NCI-H2107 (cell line): Measurements from ENCODE around the gene RALGPS1.
A peak's percentile ranks its signal among the peaks of the same experiment; 100 is the strongest.

Source experiments
- DNase-seq: peaks from one replicate; lab custom pipeline; 2025; lab: John Stamatoyannopoulos, UW

Gene RALGPS1

DNA sequence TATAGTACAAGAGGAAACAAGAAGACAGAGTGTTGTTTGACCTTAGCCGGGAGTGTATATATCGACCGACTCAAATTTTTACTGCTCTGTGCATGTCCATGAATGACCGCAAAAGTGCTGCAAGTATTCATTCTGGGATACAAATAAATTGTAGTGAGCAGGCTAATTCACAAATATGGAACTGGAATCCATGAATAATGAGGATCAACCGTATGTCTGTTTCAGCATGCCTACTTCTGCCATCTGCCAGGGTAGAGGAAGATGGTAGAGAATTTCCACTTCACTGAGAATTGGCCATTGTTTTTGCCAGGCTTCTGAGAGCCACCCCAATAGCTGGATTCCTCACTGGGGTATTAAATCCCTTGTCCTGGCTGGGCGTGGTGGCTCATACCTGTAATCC lies 8.5 kb upstream of the RALGPS1 start:
- DNase-seq, result no peak

DNA sequence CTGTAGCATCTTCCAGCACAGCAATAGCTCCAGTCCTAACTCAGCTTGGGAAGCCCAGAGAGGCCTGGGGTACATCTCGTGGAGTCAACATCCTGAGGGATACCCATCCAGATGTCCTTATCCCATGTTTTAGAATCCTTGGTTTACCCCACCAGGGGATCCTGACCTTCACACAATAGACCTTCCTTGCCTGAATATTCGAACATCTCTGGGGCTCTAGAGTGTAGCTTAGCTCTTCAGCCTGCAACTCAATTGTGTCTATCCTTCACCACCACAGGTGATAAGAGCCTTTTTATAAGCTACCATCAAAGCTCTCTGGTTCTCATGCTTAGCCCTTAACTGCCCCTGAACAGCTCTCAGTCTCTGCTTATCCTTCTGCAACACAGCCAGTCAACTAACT lies 7.5 kb upstream of the RALGPS1 start:
- DNase-seq, result no peak

DNA sequence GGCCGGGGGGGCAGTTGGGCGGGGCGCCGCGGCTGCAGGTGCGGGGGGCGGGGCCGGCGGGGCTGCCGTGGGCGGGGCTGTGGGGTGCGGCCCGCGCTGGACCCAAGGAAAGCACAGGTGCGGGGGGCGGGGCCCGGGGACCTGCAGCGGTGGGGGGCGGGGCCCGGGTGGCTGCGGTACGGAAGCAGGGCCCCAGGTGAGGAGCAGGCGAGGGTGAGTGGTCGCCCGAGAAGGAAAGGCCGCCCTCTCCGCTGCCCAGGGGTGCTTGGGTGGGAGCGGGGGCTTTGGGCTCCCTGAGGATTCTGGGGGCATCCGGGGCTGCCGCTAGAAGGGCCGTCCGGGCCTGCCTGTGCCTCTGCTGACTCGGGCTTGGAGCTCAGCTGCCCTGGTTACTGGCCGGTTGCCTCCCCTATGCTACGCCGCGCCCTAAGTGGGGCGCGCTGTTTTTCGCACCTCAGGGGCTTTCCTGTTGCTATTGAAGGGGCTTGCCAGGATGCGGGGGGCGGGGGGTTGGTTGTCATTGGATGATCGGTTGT lies 767 bp downstream of the RALGPS1 start:
- peak; percentile 70 for DNase-seq

DNA sequence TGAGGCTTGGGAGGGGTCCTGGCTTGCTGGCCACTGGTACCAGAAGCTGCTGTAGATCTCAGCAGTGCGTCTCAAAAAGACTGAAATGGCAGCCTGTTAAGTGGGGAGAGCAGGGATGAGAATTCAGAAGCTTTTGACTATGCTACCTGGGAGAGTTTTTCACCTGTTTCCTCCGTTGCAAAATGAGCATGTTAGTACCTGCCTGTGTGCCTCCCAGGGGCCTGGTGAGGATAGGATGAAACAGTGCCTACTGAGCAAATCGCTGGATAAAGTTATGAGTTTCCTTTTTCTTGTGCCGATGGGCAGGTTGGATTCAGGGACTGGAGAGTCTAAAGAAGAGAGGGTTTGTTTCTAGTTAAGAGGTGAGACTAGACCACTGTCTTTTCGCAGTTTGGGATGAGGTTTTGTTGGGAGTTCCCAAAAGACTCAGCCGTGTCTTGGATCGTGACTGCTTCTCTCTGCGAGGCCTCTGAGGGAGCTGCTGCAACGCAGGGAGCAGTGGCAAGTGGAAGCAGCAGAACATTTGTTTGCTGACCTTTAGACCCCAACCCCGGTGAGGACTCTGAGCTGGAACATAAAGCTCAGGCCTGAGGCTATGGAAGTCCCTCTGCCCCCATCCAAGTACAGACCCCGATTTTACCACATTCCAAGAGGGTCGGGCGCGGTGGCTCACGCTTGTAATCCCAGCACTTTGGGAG lies 1.4 kb downstream of the RALGPS1 start:
- DNase-seq, result no peak

GRCh38 chr9:126916909-126917308 lies 2.3 kb downstream of the RALGPS1 start:
- no peak for DNase-seq

DNA sequence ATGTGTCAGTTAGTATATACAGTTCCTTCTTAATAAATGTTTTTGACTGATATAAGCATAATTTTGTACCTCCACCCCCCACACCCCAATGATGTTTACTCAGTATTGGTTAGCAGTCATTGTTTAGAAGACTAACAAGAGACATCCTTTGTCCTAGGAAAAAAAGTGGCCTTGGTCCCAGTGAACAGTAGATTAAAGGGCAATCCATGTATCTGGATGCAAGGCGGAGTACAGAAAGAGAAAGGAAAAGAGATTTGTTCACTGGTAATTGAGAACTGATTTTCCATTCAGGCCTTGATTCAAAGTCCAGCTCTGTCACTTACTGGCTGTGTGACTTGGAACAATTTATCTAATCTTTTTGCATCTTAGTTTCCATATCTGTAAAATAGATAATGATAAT lies 4.6 kb downstream of the RALGPS1 start:
- no peak for DNase-seq

DNA sequence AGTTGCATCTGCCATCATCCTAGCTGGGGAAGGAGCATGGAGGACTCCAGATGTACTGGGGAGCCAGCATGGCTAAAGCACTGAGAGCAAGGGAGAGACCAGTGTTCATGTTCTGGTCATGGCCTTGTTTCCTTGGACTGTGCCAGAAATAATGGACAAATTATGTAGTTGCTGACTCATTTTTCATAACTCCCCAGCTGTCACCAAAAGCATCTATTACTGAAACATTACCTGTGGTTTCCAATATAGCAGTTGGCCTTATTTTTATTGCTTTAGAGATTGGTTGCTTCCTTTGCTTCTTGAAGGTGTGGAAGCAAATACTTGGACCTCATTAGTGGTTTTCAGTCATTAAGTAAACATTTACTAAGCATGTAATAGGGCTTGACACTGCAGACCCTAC lies 11.3 kb downstream of the RALGPS1 start:
- no peak for DNase-seq

GRCh38 chr9:126926364-126926763 lies 11.8 kb downstream of the RALGPS1 start:
- DNase-seq, result no peak

GRCh38 chr9:126927419-126927818 lies 12.8 kb downstream of the RALGPS1 start:
- DNase-seq, result peak; percentile 27

GRCh38 chr9:126932871-126933321 lies 18.3 kb downstream of the RALGPS1 start:
- no peak for DNase-seq

DNA sequence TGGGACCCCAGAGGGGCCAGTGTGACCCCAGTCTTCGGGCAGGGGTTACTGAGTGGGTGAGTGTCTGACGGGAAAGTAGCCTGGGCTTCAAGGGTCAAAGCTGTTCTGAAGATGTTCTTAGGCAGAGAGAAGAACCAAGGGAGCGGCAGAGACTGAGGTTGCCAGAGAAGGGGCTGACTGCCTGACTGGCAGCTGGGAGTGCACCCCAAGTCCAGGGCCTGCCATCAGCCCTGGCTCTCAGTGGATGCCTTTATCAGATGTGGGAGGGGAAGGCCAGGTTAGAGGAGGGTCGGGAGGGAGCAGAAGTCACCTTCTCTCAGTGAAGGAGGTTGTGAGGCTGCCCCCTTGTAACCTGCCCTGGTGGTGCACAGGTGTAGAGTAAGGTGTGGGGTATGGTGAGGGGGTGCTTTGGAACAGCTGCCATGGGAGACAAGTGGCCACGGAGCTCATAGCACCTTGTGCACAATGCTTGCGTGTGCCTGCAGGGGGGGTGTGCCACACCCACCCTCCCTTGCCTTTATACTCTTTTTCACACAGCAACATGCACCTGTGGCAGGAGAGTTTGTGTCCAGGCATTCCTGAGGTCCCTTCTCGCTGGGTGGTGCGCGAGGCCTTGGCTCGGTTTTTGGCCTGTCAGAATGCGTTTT lies 18.9 kb downstream of the RALGPS1 start:
- DNase-seq, result no peak

DNA sequence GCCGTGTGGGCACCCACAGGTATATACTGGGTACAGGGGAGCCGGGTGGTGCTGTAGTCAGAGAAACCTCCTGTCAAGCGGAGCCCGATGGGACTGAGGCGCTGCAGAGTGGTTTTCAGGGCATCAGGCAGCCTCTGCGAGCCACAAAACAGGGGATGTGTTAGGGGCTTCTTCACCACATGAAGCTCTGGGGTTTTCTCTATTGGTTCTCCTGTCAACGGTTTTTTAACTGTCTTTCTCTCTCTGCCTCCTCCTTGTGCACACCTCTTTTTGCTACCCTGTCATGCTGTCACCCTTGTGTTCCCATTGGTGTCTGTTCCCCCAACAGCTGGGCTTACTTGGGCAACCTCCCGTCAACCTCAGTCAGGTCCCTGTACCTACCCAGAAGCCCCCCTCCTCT lies 19.9 kb downstream of the RALGPS1 start:
- DNase-seq, result no peak

DNA sequence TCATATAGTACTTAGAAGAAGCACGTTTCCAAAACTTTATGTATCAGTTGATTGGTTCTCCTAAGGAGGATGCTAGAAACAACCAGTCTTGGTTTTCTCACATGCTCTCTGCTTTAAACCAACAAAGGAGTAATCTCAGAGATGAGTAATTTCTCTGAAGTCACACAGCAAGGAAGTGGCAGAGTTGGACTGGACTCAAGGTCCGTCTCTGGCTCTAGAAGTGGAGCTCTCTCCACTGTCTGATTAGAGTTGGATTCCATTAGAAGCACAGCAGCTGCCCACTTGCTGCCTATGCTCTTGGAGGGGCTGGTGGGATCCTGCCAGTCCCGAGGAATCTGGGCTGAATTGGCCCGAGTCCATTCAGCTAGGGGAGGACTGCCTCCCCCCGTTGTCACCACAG lies 21.0 kb downstream of the RALGPS1 start:
- no peak for DNase-seq

GRCh38 chr9:126937444-126937843 lies 22.9 kb downstream of the RALGPS1 start:
- DNase-seq, result no peak

DNA sequence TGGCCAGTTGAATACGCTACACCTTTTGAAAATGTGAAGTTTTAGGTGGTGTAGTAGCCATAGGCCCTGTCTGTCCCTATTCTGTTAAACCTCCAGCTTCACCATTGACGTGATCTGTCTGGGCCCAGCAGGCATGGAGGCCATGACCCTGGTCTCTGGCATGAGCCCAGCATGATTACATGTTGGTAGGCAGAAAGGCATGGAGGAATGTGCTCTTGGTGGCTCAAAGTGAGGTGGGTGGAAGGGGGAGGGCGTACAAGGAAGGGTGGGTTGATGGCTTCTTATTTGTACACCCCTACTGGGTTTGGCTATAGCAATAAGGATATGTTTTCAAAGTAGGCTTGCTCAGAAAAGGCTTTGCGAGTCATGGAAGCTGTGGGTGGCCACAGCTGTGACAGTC lies 23.7 kb downstream of the RALGPS1 start:
- no peak for DNase-seq

- no peak for DNase-seq
Measured at GRCh38 chr9:126939821-126940221, 25.2 kb downstream of the RALGPS1 start.

DNA sequence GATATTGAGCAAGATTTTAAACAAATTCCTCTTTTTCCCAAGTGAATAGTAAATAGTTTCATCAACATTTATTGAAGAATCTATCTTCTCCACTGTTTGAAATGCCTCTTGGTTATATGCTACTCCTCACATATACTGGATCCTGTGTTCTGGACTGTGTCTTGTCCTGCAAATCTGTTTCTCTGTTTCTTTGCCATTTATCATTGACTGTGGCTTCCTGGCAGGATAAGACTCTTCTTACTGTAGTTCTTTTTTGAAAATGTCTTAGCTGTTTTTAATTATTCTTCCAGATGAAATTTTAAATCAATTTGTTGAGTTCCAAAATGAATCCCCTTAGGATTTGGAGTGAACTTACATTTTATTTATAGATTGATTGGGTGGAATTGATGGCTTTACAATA lies 27.8 kb downstream of the RALGPS1 start:
- DNase-seq, result no peak

GRCh38 chr9:126945682-126946081 lies 31.1 kb downstream of the RALGPS1 start:
- DNase-seq, result no peak

DNA sequence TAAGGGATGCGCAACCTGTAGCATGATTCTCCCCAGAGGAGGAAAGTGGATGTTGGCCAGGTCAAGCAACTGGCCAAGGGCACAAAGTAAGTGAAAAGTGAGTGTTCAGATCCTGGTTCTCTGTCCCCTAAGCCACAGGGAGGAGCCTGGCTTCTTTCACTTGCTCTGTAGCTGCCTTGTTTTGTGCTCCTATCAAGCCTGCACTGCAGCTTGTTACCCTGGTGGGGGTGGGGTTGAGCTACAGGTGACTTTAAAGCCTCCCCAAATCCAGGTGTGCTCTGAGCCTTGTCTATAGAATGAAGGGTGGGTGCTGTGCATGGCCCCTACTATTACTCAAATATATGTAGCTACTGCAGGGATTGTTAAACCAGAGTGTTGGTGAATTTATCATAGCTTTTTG lies 32.9 kb downstream of the RALGPS1 start:
- no peak for DNase-seq

GRCh38 chr9:126952205-126952977 lies 37.8 kb downstream of the RALGPS1 start:
- DNase-seq, result no peak

- no peak for DNase-seq
Measured at GRCh38 chr9:126953041-126953809, 38.6 kb downstream of the RALGPS1 start.

DNA sequence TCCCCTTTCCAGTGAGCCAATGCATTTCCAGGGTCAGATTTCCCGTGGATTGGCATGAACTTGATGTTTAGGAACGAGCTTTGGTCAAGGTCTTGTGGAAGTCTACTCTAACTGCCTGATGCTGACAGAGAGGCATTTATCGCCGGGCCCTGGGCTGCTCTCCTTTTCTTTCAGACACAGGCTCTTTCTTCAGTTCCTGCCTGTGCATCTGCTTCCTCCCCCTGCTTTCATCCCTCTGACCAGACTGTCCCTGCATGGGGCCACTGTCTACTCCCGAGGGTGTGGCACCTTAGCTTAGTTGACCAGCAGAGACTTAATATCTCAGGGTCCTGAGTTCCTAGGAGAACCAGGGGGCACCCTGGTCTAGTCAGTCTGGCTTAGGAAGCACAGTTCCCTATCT lies 41.2 kb downstream of the RALGPS1 start:
- no peak for DNase-seq
